Esophagus (tissue), 2 donors: ENCODE data around the gene FAM3A. TPM values are rescaled to one million over a fixed set of nuclear protein-coding genes. Genes with fewer than 3 reads are reported as not detected.
A peak's percentile ranks its signal among the peaks of the same experiment; 100 is the strongest.

Source experiments
- H3K27ac ChIP-seq, 2 donors: one replicate each; pipeline ENCODE4 v1.5.1; 2013; ENCODE audit warnings: low read depth in 2 of 2, mild to moderate bottlenecking in 2 of 2, inconsistent platforms in 1 of 2, low read length in 1 of 2, moderate library complexity in 1 of 2
- H3K27me3 ChIP-seq, 2 donors: one replicate each; pipeline ENCODE4 v1.6.1; 2013; ENCODE audit warnings: low read length in 2 of 2, control low read depth in 1 of 2, mild to moderate bottlenecking in 1 of 2; ENCODE audit not compliant: insufficient read depth in 2 of 2, control insufficient read depth in 1 of 2
- H3K36me3 ChIP-seq, 2 donors: one replicate each; pipeline ENCODE4 v1.6.1; 2013; ENCODE audit warnings: low read length in 1 of 2; ENCODE audit not compliant: control insufficient read depth in 2 of 2, insufficient read depth in 2 of 2
- H3K4me1 ChIP-seq, 2 donors: one replicate each; pipeline ENCODE4 v1.6.1; 2013; ENCODE audit warnings: low read length in 1 of 2; ENCODE audit not compliant: control insufficient read depth in 2 of 2, insufficient read depth in 2 of 2
- H3K4me3 ChIP-seq, 2 donors: one replicate each; pipeline ENCODE4 v1.5.1; 2013; ENCODE audit warnings: low read length in 2 of 2, mild to moderate bottlenecking in 2 of 2, low read depth in 1 of 2, moderate library complexity in 1 of 2
- H3K9me3 ChIP-seq, 2 donors: one replicate each; pipeline ENCODE4 v1.6.1; 2013; ENCODE audit warnings: mild to moderate bottlenecking in 2 of 2, low read depth in 1 of 2, low read length in 1 of 2, moderate library complexity in 1 of 2; ENCODE audit not compliant: control insufficient read depth in 2 of 2, insufficient read depth in 1 of 2
- WGBS, 2 donors: extraction: QIAGEN DNeasy Blood & Tissue Kit; methylation state at CpG; one replicate each; pipeline ENCODE4 v1.1.7; 2013; 5-methylcytosine and 5-hydroxymethylcytosine counted together
- polyA plus RNA-seq, 2 donors: library from polyadenylated mRNA; stranded (reverse); fragments of 200-250 nt; gene quantifications; one replicate each; pipeline ENCODE4 v1.2.3, GENCODE V29; 2013
- donor health status: healthy with polysubstance abuse.
- donor health status: Bipolar disorder and iron deficiency.

Gene FAM3A
- polyA plus RNA-seq, 2 donors: 51.6 to 54.4 TPM

DNA sequence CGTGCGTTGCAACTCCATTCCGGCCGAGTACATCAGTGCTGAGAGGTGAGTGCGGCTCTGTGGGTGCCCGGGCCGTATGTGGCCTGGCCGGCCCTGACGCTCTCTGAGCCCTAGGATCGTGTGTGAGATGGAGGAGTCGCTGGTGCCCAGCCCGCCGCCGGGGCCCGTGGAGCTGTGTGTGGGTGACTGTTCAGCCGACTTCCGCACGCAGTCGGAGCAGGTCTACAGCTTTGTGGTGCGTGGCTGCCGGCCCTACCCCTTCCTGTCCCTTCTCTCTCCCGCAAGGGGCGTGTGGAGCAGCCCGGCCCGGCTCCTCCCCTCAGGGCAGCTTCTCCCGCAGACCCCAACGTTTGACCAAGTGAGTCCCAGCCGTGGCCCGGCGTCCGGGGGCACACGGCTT, 50.0 kb downstream of the FAM3A start:
- WGBS, 2 donors: 92 to 93% methylated on average over 27 to 32 of the region's 32 CpGs
- no peak overlapping the region for H3K27ac ChIP-seq
- no peaks in the 10 kb centered on the region for H3K4me1 ChIP-seq
- H3K27me3 ChIP-seq: no peaks in the 10 kb centered on the region
- peaks cover 0 to 6% of the 10 kb centered on the region in 2 donors for H3K9me3 ChIP-seq
- H3K4me3 ChIP-seq: no peak overlapping the region
- H3K36me3 ChIP-seq: peaks cover 0 to 65% of the 10 kb centered on the region in 2 donors

DNA sequence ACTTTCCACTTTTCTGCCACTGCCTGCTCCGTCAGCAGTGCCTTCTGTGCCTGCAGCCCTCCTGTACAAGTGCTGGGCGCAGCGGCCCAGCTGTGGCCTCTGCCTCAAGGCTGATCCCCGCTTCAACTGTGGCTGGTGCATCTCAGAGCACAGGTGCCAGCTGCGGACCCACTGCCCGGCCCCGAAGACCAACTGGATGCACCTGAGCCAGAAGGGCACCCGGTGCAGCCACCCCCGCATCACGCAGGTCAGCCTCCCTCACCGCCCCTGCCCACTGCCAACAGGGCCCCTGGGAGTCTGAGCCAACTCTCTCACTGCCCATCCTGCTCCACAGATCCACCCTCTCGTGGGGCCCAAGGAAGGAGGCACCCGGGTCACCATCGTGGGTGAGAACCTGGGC, 50.4 kb downstream of the FAM3A start:
- Histone ChIP-seq H3K27me3 (no peaks in the 10 kb centered on the region), H3K4me1 (no peaks in the 10 kb centered on the region), H3K36me3 (peaks cover 0 to 66% of the 10 kb centered on the region in 2 donors), H3K27ac (no peak overlapping the region), H3K9me3 (peaks cover 0 to 6% of the 10 kb centered on the region in 2 donors), H3K4me3 (no peak overlapping the region)
- WGBS, 2 donors: 91 to 92% methylated on average over 11 to 14 of the region's 14 CpGs

DNA sequence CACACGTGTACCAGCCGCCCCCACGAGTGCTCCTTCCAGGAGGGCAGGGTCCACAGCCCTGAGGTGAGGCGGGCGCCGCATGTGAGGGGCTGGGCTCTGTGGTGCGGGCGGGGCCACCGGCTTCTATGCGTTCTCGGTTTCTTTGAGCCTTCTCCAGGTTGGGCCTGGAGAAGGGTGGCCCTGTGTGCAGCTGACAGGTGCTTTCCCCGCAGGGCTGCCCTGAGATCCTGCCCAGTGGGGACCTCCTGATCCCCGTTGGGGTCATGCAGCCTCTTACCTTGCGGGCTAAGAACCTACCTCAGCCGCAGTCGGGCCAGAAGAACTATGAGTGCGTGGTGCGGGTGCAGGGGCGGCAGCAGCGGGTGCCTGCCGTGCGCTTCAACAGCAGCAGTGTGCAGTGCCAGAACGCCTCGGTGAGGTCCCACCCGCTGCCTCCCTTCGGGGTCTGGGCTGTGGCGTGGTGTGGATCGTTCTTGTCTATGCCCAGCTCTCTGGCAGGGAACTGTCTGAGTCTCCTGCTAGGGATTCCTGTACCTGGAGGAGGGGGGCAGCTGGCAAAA, 51.1 kb downstream of the FAM3A start:
- Histone ChIP-seq H3K36me3 (peaks cover 0 to 59% of the 10 kb centered on the region in 2 donors), H3K4me1 (peaks cover 0 to 4% of the 10 kb centered on the region in 2 donors), H3K27me3 (no peaks in the 10 kb centered on the region), H3K4me3 (no peak overlapping the region), H3K27ac (no peak overlapping the region), H3K9me3 (peaks cover 0 to 6% of the 10 kb centered on the region in 2 donors)
- WGBS, 2 donors: 90 to 93% methylated on average over 28 of the region's 28 CpGs

DNA sequence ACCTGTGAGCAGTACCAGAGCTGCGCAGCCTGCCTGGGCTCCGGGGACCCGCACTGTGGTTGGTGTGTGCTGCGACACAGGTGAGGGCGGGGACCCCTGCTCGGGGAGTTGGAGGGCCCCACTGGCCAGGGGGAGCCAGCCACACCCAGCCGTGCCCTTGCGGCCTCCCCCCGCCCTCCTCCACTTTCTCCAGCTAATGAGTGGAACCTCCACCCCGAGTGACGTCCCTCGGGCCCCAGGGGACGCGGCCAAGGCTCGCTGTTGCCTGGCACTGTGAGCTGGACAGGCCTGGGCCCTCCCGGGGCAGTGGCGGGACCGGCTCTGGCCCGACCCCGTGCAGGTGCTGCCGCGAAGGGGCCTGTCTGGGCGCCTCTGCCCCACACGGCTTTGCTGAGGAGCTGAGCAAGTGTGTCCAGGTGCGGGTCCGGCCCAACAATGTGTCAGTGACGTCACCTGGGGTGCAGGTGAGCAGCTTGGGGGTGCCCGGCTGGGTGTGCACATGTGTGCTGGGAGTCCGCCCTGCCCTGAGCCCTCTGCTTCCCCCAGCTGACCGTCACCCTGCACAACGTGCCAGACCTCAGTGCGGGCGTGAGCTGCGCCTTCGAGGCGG, 52.3 kb downstream of the FAM3A start:
- Histone ChIP-seq H3K4me1 (peaks cover 0 to 11% of the 10 kb centered on the region in 2 donors), H3K27ac (no peak overlapping the region), H3K9me3 (peaks cover 0 to 6% of the 10 kb centered on the region in 2 donors), H3K4me3 (no peak overlapping the region), H3K36me3 (peaks cover 0 to 51% of the 10 kb centered on the region in 2 donors), H3K27me3 (no peaks in the 10 kb centered on the region)
- 88 to 90% methylated on average over 30 to 36 of the region's 36 CpGs for WGBS, 2 donors

DNA sequence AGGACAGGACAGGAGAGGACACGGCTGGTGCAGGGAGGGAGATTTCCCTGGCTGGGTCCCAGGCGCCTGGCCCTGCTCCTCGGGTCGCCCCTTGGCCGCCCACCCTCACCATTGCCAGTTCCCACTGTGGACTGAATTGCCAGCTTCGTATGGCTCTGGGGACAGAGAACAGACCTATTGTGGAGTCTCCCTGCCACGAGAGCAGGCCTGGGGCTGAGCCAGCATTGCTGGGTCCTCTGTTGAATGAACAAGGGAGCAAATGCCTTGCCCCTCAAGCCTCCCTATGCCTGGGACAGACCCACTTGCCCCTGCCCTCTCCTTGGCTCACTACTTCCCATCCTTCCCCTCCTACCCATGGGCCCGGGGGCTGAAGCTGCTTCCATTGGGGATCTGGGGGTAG, 53.6 kb downstream of the FAM3A start:
- Histone ChIP-seq H3K9me3 (peaks cover 0 to 6% of the 10 kb centered on the region in 2 donors), H3K4me3 (no peak overlapping the region), H3K27me3 (no peaks in the 10 kb centered on the region), H3K36me3 (peaks cover 0 to 41% of the 10 kb centered on the region in 2 donors), H3K4me1 (peaks cover 0 to 11% of the 10 kb centered on the region in 2 donors), H3K27ac (no peak overlapping the region)
- WGBS, 2 donors: 73 to 76% methylated on average over 8 of the region's 8 CpGs

DNA sequence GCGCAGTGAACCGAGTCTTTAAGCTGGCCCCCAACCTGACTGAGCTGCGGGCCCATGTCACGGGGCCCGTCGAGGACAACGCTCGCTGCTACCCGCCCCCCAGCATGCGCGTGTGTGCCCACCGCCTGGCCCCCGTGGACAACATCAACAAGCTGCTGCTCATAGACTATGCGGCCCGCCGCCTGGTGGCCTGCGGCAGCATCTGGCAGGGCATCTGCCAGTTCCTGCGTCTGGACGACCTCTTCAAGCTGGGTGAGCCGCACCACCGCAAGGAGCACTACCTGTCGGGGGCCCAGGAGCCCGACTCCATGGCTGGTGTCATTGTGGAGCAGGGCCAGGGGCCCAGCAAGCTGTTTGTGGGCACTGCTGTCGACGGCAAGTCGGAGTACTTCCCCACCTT, 55.7 kb downstream of the FAM3A start:
- WGBS, 2 donors: 70 to 83% methylated on average over 26 of the region's 26 CpGs
- peaks cover 0 to 11% of the 10 kb centered on the region in 2 donors for H3K4me1 ChIP-seq
- no peaks in the 10 kb centered on the region for H3K27me3 ChIP-seq
- H3K4me3 ChIP-seq: no peak overlapping the region
- no peak overlapping the region for H3K27ac ChIP-seq
- peaks cover 0 to 29% of the 10 kb centered on the region in 2 donors for H3K36me3 ChIP-seq
- H3K9me3 ChIP-seq: peaks cover 0 to 6% of the 10 kb centered on the region in 2 donors

DNA sequence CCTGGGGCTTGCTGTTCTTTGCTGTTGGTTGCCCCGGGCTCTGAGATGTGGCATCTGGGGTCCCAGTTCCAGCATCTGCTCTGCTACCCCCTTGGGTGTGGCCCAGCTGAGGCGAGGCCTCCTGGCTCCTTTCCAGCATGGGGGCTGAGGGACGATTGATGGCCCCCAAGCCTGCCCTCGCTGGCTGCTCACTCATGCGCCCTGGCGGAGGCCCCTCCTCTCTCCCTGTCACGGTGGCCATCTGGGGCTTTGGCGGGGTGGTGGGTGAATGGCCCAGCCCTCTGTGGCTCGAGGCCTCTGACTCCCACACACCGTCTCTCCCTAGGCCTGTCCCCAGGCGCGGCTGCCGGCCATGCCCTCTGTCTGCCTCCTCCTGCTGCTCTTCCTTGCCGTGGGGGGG, 56.2 kb downstream of the FAM3A start:
- peaks cover 0 to 26% of the 10 kb centered on the region in 2 donors for H3K36me3 ChIP-seq
- WGBS, 2 donors: 45 to 58% methylated on average over 13 to 14 of the region's 14 CpGs
- peaks cover 0 to 6% of the 10 kb centered on the region in 2 donors for H3K9me3 ChIP-seq
- H3K4me1 ChIP-seq: peaks cover 0 to 11% of the 10 kb centered on the region in 2 donors
- H3K4me3 ChIP-seq: no peak overlapping the region
- H3K27me3 ChIP-seq: no peaks in the 10 kb centered on the region
- H3K27ac ChIP-seq: no peak overlapping the region

DNA sequence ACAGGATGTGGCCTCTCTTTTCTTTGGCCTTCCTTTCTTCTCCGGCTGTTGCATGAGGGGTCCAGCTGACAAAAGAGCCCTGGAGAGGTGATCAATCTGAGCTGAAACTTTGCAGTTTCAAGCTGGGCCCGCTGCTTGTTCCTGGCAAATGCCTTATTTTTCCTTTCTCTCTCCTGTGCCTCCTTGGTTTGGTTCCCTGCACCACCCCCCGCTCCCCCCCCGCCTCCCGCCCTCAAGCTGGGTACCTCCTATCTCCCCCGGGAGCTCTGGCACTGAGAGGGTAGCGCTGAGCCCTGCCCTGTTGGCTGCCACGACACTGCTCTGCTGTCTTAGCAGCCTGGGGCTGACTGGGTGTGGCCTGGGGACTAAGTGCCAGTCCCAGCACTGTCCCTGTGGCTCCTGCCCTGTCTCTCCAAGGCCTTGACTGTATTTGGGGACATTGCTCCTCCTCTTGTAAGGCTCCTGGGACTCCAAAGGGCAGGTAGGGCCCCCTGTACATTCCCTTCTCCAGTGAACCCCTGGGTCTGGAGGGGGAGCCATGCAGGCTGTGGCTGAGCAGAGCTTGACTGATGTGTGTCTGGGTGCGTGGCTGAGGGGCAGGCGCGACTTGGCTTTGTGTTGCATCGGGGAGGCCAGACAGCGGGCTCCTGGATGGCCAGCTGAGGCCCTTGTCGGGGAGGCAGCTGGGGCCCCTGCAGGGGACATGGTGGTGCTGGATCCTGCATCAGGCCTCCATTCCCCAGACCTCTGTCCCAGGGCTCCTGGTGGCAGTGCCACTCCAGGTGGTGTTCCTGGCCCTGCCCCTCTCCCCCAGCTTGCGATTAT, 56.9 kb downstream of the FAM3A start:
- H3K27me3 ChIP-seq: no peaks in the 10 kb centered on the region
- peaks cover 0 to 6% of the 10 kb centered on the region in 2 donors for H3K9me3 ChIP-seq
- peak overlapping the region in 1 of 2 donors; percentile 6 for H3K27ac ChIP-seq
- H3K4me3 ChIP-seq: peak overlapping the region; percentile 49 to 67
- 22 to 44% methylated on average over 14 to 15 of the region's 15 CpGs for WGBS, 2 donors
- H3K36me3 ChIP-seq: peaks cover 0 to 22% of the 10 kb centered on the region in 2 donors
- peaks cover 0 to 11% of the 10 kb centered on the region in 2 donors for H3K4me1 ChIP-seq

DNA sequence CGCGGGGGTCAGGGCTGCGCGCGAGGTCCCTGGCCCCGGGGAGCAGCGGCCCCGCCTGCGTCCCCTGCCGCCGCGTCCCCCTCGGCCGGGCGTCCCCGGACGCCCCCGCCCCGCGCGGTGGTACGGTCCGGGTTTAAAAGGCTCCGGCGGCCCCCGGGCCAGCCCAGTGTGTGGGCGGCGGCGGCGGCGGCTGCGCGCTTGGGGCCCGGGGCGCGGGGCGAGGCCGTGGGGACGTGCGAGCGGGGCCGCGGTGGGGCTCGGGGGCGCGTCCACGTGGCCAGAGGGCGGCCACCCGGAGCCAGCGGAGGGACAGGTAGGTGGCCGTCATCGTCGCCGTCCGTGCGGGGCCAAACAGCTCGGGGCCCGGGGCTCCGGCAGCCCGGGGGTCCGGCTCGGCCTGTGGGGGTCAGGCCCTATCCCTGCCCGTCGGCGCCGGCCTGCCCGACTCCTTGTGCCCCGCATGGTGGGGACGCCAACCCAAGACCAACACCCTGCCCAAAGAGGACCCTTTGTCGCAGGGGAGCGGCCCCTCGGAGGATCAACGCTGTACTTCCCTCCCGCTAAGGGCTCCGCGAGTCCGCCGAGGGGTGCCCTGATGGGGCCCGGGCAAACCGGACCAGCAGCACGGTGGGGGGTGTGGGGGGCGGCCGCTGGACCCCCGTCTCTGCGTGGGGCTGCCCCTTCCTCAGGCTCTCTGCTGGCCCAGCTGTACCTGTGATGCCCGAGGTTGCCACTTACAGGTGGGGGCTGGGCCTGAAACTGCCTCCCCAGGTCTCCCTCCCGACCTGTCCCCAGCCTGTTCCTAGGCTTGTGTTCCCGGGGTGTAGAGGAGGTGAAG, 57.7 kb downstream of the FAM3A start, which contains the start of gene PLXNA3:
TSS of gene PLXNA3 (plus strand) at position 166 of the 838 bp plus-strand sequence. CDS start 1,903 bp downstream, outside the sequence.
- Histone ChIP-seq H3K27me3 (no peaks in the 10 kb centered on the region), H3K36me3 (peaks cover 0 to 18% of the 10 kb centered on the region in 2 donors), H3K4me1 (peaks cover 0 to 11% of the 10 kb centered on the region in 2 donors), H3K4me3 (peak within 1 kb of the TSS; percentile 49 to 67), H3K27ac (peak within 1 kb of the TSS; percentile 72 to 73), H3K9me3 (peaks cover 0 to 4% of the 10 kb centered on the region in 2 donors)
- 1 to 37% methylated on average over 61 to 88 of the region's 88 CpGs for WGBS, 2 donors
